Measurements from ENCODE around the gene POLR3A. TPM values are rescaled to one million over a fixed set of nuclear protein-coding genes. Genes with fewer than 3 reads are reported as not detected.

POLR3A gene
- total and polyA plus RNA-seq, 12 donors, result 4.2 to 12.5 (median 10.2) TPM

- Histone ChIP-seq H3K27me3 (no peaks in the 10 kb centered on the region), H3K4me3 (no peak overlapping the region), H3K9me3 (no peaks in the 10 kb centered on the region), H3K4me1 (peaks cover 8 to 31% (median 20%) of the 10 kb centered on the region in 9 donors), H3K36me3 (peaks cover 0 to 64% (median 52%) of the 10 kb centered on the region in 9 donors), H3K27ac (no peak overlapping the region)
- no peak for TF ChIP-seq CTCF (IDR thresholded peaks at IDR 0.05)
- DNase-seq (no peak), ATAC-seq (no peak)
- 91 to 92% methylated on average over 8 of the region's 8 CpGs for WGBS, 2 donors
- intact Hi-C loops (cut with DNase I), result no loop called here
These were observed 3.5 kb downstream of the POLR3A start for GRCh38 chr10:78025685-78026364.

- Histone ChIP-seq H3K27me3 (no peaks in the 10 kb centered on the region), H3K36me3 (peaks cover 0 to 85% (median 71%) of the 10 kb centered on the region in 9 donors), H3K9me3 (no peaks in the 10 kb centered on the region), H3K4me3 (no peak overlapping the region), H3K27ac (no peak overlapping the region), H3K4me1 (peaks cover 6 to 20% (median 15%) of the 10 kb centered on the region in 9 donors)
- 98 to 100% methylated on average over 3 of the region's 3 CpGs for WGBS, 2 donors
- DNase-seq (no peak), ATAC-seq (no peak)
- intact Hi-C loops (cut with DNase I), result no loop called here
- TF ChIP-seq CTCF (IDR thresholded peaks at IDR 0.05), result no peak
These were observed 5.6 kb downstream of the POLR3A start for GRCh38 chr10:78023741-78024140.

GRCh38 chr10:78021201-78021600 lies 8.1 kb downstream of the POLR3A start:
- no peak for TF ChIP-seq CTCF (IDR thresholded peaks at IDR 0.05)
- H3K4me1 ChIP-seq, result no peaks in the 10 kb centered on the region
- H3K36me3 ChIP-seq, result peaks cover 0 to 100% (median 94%) of the 10 kb centered on the region in 9 donors
- DNase-seq (no peak), ATAC-seq (no peak)
- intact Hi-C loops (cut with DNase I), result no loop called here
- H3K4me3 ChIP-seq, result no peak overlapping the region
- no peaks in the 10 kb centered on the region for H3K27me3 ChIP-seq
- H3K27ac ChIP-seq, result no peak overlapping the region
- no peaks in the 10 kb centered on the region for H3K9me3 ChIP-seq
- WGBS, 2 donors, result 91 to 95% methylated on average over 2 of the region's 2 CpGs

GRCh38 chr10:78019264-78019663 lies 10.1 kb downstream of the POLR3A start:
- WGBS, 2 donors, result 85 to 86% methylated on average over 3 of the region's 3 CpGs
- no peak for TF ChIP-seq CTCF (IDR thresholded peaks at IDR 0.05)

More at GRCh38 chr10:78019264-78019663, 10.1 kb downstream of the POLR3A start:
- DNase-seq (no peak), ATAC-seq (no peak)
- Histone ChIP-seq H3K36me3 (peaks cover 0 to 100% (median 84%) of the 10 kb centered on the region in 9 donors), H3K27me3 (no peaks in the 10 kb centered on the region), H3K9me3 (no peaks in the 10 kb centered on the region), H3K27ac (no peak overlapping the region), H3K4me3 (no peak overlapping the region), H3K4me1 (no peaks in the 10 kb centered on the region)
- intact Hi-C loops (cut with DNase I), result no loop called here
